ENCODE data around the gene GUCA1A. TPM values are rescaled to one million over a fixed set of nuclear protein-coding genes. Genes with fewer than 3 reads are reported as not detected.
A peak's percentile ranks its signal among the peaks of the same experiment; 100 is the strongest.

GUCA1A gene
- total RNA-seq, 1 experiment from 2014 or later: 17.2 TPM

DNA sequence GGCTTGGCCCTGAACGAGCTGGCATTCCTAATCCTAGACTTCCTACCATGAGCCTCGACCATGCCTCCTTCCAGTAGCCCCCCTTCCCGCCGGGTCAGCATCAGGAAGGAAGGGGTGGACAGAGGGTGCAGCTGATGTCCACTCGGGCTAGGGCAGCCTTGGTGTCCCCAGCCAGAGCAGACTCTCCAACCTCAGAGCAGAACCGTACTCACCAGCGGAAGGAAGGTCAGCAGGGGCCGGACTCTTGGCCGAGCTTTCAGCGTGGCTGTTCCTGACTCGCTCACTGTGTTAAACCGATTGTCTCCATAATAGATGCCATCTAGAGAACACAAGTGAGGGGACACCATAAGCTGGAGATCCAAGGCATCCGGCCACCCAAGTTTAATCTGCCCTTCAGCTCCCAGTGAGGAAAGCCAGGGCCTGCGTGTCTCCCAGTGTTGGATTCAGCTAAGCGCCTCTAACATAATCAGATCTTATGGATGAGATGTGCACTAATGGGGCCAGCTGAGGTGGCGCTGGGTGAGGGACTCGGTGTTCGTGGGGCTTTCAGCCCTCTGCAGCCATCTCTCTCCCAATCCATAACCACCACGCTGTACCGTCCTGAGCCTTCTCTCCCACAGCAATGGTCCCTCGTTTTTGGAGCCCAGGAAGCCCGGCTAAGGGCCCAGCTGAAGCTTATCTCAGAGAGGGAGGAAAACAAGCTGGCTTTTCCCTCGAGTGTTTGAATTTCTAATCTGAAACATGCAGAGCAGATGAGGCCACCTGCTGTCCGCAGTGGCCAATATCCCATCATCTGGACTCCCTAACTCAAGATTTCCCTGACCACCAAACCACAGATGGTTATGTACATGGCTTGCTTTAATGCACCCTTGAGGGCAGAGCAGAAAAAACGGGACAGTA lies 44.5 kb upstream of the GUCA1A start:
- Histone ChIP-seq H3K4me2 (ENCODE audit: insufficient read depth, insufficient read length, low read length) (no peak overlapping the region), H4K20me1 (ENCODE audit: control insufficient read depth, insufficient read depth, insufficient read length) (no peaks in the 10 kb centered on the region), H3K4ac (ENCODE audit: low read depth, low read length) (no peak overlapping the region), H3K23ac (ENCODE audit: insufficient read length, low read depth, low read length) (no peak overlapping the region), H4K5ac (ENCODE audit: insufficient read length, low read depth, low read length) (no peak overlapping the region), H3K18ac (ENCODE audit: insufficient read length, low read depth, low read length) (no peak overlapping the region), H2AK5ac (ENCODE audit: insufficient read length, low read length) (no peak overlapping the region), H2BK5ac (ENCODE audit: insufficient read length, low read length) (no peak overlapping the region), H3K9ac (ENCODE audit: extremely low read depth, insufficient read length, low read length) (no peak overlapping the region), H2BK20ac (ENCODE audit: low read depth, low read length, poor library complexity, severe bottlenecking) (no peak overlapping the region), H3K27ac (ENCODE audit: insufficient read length, low read depth, low read length) (no peak overlapping the region), H2BK15ac (ENCODE audit: low read depth, low read length) (no peak overlapping the region), H3K4me1 (ENCODE audit: insufficient read depth, low read length) (no peaks in the 10 kb centered on the region; the same call in 1 of the 2 replicates), H3K79me2 (ENCODE audit: insufficient read depth, low read length) (peaks cover 10% of the 10 kb centered on the region; the same call in 1 of the 2 replicates), H3K27me3 (ENCODE audit: insufficient read depth, low read length) (no peaks in the 10 kb centered on the region), H3K23me2 (ENCODE audit: insufficient read length, low read depth, low read length, poor library complexity, severe bottlenecking) (no peaks in the 10 kb centered on the region), H3K79me1 (ENCODE audit: insufficient read depth, low read depth, low read length, poor library complexity, severe bottlenecking) (no peaks in the 10 kb centered on the region), H3K56ac (ENCODE audit: insufficient read length, low read depth, low read length) (no peak overlapping the region), H2BK120ac (ENCODE audit: low read depth, low read length, poor library complexity, severe bottlenecking) (no peak overlapping the region), H2BK12ac (ENCODE audit: insufficient read length, low read depth, low read length) (no peak overlapping the region), H4K8ac (replicated peaks; ENCODE audit: insufficient read length, low read depth, low read length) (no peak overlapping the region), H3K14ac (ENCODE audit: insufficient read depth, low read length) (no peak overlapping the region), H4K91ac (ENCODE audit: insufficient read length, low read depth, low read length) (no peak overlapping the region), H3T11ph (ENCODE audit: low read length) (no peak overlapping the region), H3K9me3 (ENCODE audit: control insufficient read depth, low read depth, low read length) (no peaks in the 10 kb centered on the region), H2AFZ (ENCODE audit: low read length) (no peak overlapping the region)
- Mint-ChIP-seq H3K27me3 (ENCODE audit: low read depth) (no peaks in the 10 kb centered on the region), H3K9me3 (peaks cover 0 to 4% of the 10 kb centered on the region in 2 experiments; a peak in 1 of 5 replicates), H3K27ac (peak overlapping the region in 2 of 3 experiments; percentile 83 to 93; a peak in 3 of 7 replicates), H3K4me3 (no peak overlapping the region; a peak in 1 of 5 replicates), H3K4me1 (peaks cover 12 to 13% of the 10 kb centered on the region in 2 experiments), H3K36me3 (ENCODE audit: insufficient read depth in 1 of 3, low read depth in 3 of 3) (peaks cover 45 to 77% (median 68%) of the 10 kb centered on the region in 3 experiments)
- TF ChIP-seq, protein P1, sequence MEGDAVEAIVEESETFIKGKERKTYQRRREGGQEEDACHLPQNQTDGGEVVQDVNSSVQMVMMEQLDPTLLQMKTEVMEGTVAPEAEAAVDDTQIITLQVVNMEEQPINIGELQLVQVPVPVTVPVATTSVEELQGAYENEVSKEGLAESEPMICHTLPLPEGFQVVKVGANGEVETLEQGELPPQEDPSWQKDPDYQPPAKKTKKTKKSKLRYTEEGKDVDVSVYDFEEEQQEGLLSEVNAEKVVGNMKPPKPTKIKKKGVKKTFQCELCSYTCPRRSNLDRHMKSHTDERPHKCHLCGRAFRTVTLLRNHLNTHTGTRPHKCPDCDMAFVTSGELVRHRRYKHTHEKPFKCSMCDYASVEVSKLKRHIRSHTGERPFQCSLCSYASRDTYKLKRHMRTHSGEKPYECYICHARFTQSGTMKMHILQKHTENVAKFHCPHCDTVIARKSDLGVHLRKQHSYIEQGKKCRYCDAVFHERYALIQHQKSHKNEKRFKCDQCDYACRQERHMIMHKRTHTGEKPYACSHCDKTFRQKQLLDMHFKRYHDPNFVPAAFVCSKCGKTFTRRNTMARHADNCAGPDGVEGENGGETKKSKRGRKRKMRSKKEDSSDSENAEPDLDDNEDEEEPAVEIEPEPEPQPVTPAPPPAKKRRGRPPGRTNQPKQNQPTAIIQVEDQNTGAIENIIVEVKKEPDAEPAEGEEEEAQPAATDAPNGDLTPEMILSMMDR (conservative IDR thresholded peaks at IDR 0.05): no peak
- DNase-seq: no peak
- WGBS (ENCODE audit: extremely low coverage, insufficient read length, low lambda C conversion rate): no CpG with 5 or more reads among the region's 25 CpGs
